K562 (cell line): Measurements from ENCODE around the gene CBFA2T2. TPM values are rescaled to one million over a fixed set of nuclear protein-coding genes. Genes with fewer than 3 reads are reported as not detected.
A peak's percentile ranks its signal among the peaks of the same experiment; 100 is the strongest.

Experiments
- ATAC-seq: fragments of 200-7000 bp; cut with Tn5 transposase; 3 replicates; pipeline ENCODE4 v1.9.1; 2020; ENCODE audit warnings: moderate library complexity
- BruUV-seq: library from RNA; stranded (reverse); fragments of 400-500 nt; replicated peaks from 2 replicates; lab custom pipeline; 2021; lab: Mats Ljungman, UMichigan
- CTCF ChIA-PET: fragments of 300-600 bp; formaldehyde crosslinking; extraction: SDS; loops from one replicate; lab custom pipeline; 2021; ENCODE audit warnings: low intra/inter-chr PET ratio; lab: Yijun Ruan, JAX
- POLR2A ChIA-PET: fragments of 300-600, 350-650 bp; sonication (Branson Sonifier 250); formaldehyde crosslinking; extraction: SDS; loops from one replicate; lab custom pipeline; 2021; ENCODE audit warnings: antibody characterized with exemption, inconsistent platforms; lab: Yijun Ruan, JAX
- DNase-seq, 4 experiments: peaks; one replicate each; pipeline versions ENCODE4 v3.0.0 to v3.0.0-alpha.2; 2011 to 2018; ENCODE audit warnings: low spot score in 3 of 4, mixed read lengths in 3 of 4; ENCODE audit errors: extremely low read depth in 1 of 4
- FAIRE-seq: peaks from 2 replicates; lab custom pipeline; 2011; peaks lifted over from hg19 to GRCh38; lab: Jason Lieb, UNC
- H2AFZ ChIP-seq: 2 replicates; pipeline ENCODE4 v1.6.0; 2011; ENCODE audit warnings: low read depth, low read length, control low read depth, inconsistent platforms
- H3K27ac ChIP-seq: fragments of 200-600 bp; 3 replicates; pipeline ENCODE4 v1.8.0; 2011; ENCODE audit warnings: low read depth, mild to moderate bottlenecking, control low read depth, inconsistent platforms, low read length, moderate library complexity, mixed read lengths; ENCODE audit errors: extremely low read depth
- H3K27me3 ChIP-seq, 2 experiments: fragments of 300-600 bp in 1 of 2; 2 replicates in 1 of 2; 3 replicates in 1 of 2; pipeline versions ENCODE4 v1.6.0 to v1.8.0; 2011; ENCODE audit warnings: inconsistent platforms in 2 of 2, low read length in 2 of 2, mild to moderate bottlenecking in 1 of 2, mixed read lengths in 1 of 2, moderate library complexity in 1 of 2; ENCODE audit not compliant: control insufficient read depth in 2 of 2, insufficient read depth in 2 of 2
- H3K36me3 ChIP-seq: fragments of 300-600 bp; 3 replicates; pipeline ENCODE4 v1.8.0; 2011; ENCODE audit warnings: mild to moderate bottlenecking, low read length, inconsistent platforms; ENCODE audit not compliant: control insufficient read depth, insufficient read depth
- H3K4me1 ChIP-seq, 2 experiments: fragments of 200-600 bp in 1 of 2; replicated peaks in 1 of 2; 2 replicates in 1 of 2; 3 replicates in 1 of 2; pipeline versions ENCODE4 v1.5.1 to v1.8.0; 2011; ENCODE audit warnings: inconsistent platforms in 2 of 2, low read length in 2 of 2, mild to moderate bottlenecking in 1 of 2, mixed read lengths in 1 of 2, moderate library complexity in 1 of 2; ENCODE audit not compliant: control insufficient read depth in 2 of 2, insufficient read depth in 2 of 2
- H3K4me2 ChIP-seq: 2 replicates; pipeline ENCODE4 v1.6.1; 2011; ENCODE audit warnings: low read length, control low read depth, inconsistent platforms, mixed read lengths; ENCODE audit not compliant: insufficient read depth
- H3K4me3 ChIP-seq: fragments of 200-600 bp; sonication (generic), shearing (Covaris generic); 2 replicates; pipeline ENCODE4 v1.5.1; 2016; ENCODE audit warnings: control low read depth, inconsistent platforms
- H3K79me2 ChIP-seq: fragments of 200-600 bp; 3 replicates; pipeline ENCODE4 v1.8.0; 2011; ENCODE audit warnings: low read length, inconsistent platforms; ENCODE audit not compliant: control insufficient read depth, insufficient read depth
- H3K9ac ChIP-seq, 2 experiments: 2 replicates each; pipeline versions ENCODE4 v1.6.0 to v1.6.1; 2011; ENCODE audit warnings: low read depth in 2 of 2, low read length in 2 of 2, control low read depth in 1 of 2, inconsistent platforms in 1 of 2, mild to moderate bottlenecking in 1 of 2, mixed read lengths in 1 of 2; ENCODE audit not compliant: insufficient read depth in 1 of 2
- H3K9me1 ChIP-seq: one replicate; pipeline ENCODE4 v1.6.0; 2011; ENCODE audit warnings: inconsistent platforms, mild to moderate bottlenecking, low read length, moderate library complexity; ENCODE audit not compliant: control insufficient read depth, insufficient read depth
- H3K9me3 ChIP-seq: replicated peaks from 2 replicates; pipeline ENCODE4 v1.5.1; 2011; ENCODE audit warnings: low read depth, low read length, inconsistent platforms; ENCODE audit not compliant: control insufficient read depth, insufficient read depth
- H4K20me1 ChIP-seq: replicated peaks from 2 replicates; pipeline ENCODE4 v1.6.1; 2011; ENCODE audit warnings: low read length, inconsistent platforms, mixed read lengths; ENCODE audit not compliant: control insufficient read depth, insufficient read depth
- PHF21A ChIP-seq: fragments of 450-650 bp; IDR thresholded peaks from 2 replicates; pipeline ENCODE4 v1.6.1; 2017; ENCODE audit warnings: low read depth, borderline replicate concordance
- POLR2G ChIP-seq: fragments of 200-400 bp; formaldehyde crosslinking; IDR thresholded peaks from 2 replicates; pipeline ENCODE4 v1.6.1; 2017; ENCODE audit warnings: low read depth, mild to moderate bottlenecking, antibody characterized with exemption, low read length, moderate library complexity
- RBFOX2 ChIP-seq: fragments of 200-400 bp; formaldehyde crosslinking; IDR thresholded peaks from 2 replicates; pipeline ENCODE4 v1.6.1; 2017; ENCODE audit warnings: low read depth, mild to moderate bottlenecking, low read length, moderate library complexity
- SIN3A ChIP-seq, 2 experiments: fragments of 150-350 bp in 1 of 2; IDR thresholded peaks; 2 replicates each; pipeline ENCODE4 v1.6.1; 2011 to 2016; ENCODE audit warnings: borderline replicate concordance in 2 of 2, low read depth in 2 of 2, low read length in 2 of 2, mild to moderate bottlenecking in 2 of 2, moderate library complexity in 2 of 2; ENCODE audit not compliant: control insufficient read depth in 1 of 2
- WGBS: fragments of 100-300 bp; shearing (Covaris generic); methylation state at CpG from one replicate; pipeline ENCODE4 v1.1.6; 2016; ENCODE audit warnings: low coverage, mixed read lengths; ENCODE audit not compliant: insufficient coverage; ENCODE audit errors: missing lambda C conversion rate; 5-methylcytosine and 5-hydroxymethylcytosine counted together
- in situ Hi-C: fragments of 300-500 bp; cut with MboI; formaldehyde crosslinking; loops from 4 replicates; pipeline ENCODE4 v1.15.0; 2018; ENCODE audit warnings: inconsistent platforms, mixed read lengths
- intact Hi-C: fragments of 100-400 bp; cut with micrococcal nuclease; formaldehyde crosslinking; loops from 2 replicates; pipeline ENCODE4 v1.14.2; 2022
- polyA plus RNA-seq, 8 experiments: library from polyadenylated mRNA; depleted of rRNA in 4 of 8; stranded (reverse) in 5 of 8; unstranded in 3 of 8; fragments of >200 nt; fragmentation: Nextera tagmentation in 2 of 8; fragmentation: Illumina TruSeq in 1 of 8; extraction: Ambion mirVana in 2 of 8; extraction: Trizol in 1 of 8; gene quantifications; 2 replicates each; pipeline versions ENCODE4 v1.2.1 to v1.2.3, GENCODE V29; 2011 to 2014; ENCODE audit warnings: inconsistent platforms in 1 of 8, missing spikeins in 1 of 8
- total RNA-seq, 7 experiments: library from RNA; depleted of rRNA in 6 of 7; stranded (reverse); fragments of >200 nt in 6 of 7; fragmentation: Illumina TruSeq in 2 of 7; extraction: Trizol in 2 of 7; gene quantifications; 2 replicates each; pipeline versions ENCODE4 v1.2.1 to v1.2.3, GENCODE V29; 2011 to 2021; ENCODE audit warnings: low replicate concordance in 1 of 7

Gene CBFA2T2
- total and polyA plus RNA-seq, 9 of the 15 experiments (the other 6 are each of a cell fraction or from before 2014, with no cell fraction given) = 0.27 to 9.6 (median 5.8) TPM

GRCh38 chr20:33658929-33659328, 169.0 kb downstream of the CBFA2T2 start:
- CTCF ChIA-PET = no interaction called here
- ATAC-seq = no peak

GRCh38 chr20:33659341-33660034, 169.6 kb downstream of the CBFA2T2 start:
- CTCF ChIA-PET = no interaction called here

More at GRCh38 chr20:33658929-33659328, 169.0 kb downstream of the CBFA2T2 start:
- no peak overlapping the region for H3K4me2 ChIP-seq
- no peak for DNase-seq
- in situ Hi-C loops (loop anchor here (10.0 kb wide), 1 partner anchor 244 kb away; no protein-coding TSS in a partner anchor), intact Hi-C loops (no loop called here)
- no peaks in the 10 kb centered on the region for H3K9me3 ChIP-seq
- H4K20me1 ChIP-seq = peaks cover 15% of the 10 kb centered on the region; the same call in 1 of the 2 replicates
- FAIRE-seq = no peak
- H3K4me1 ChIP-seq = peaks cover 10 to 51% of the 10 kb centered on the region in 2 experiments; a peak in 4 of 5 replicates
- H3K79me2 ChIP-seq = peaks cover 18% of the 10 kb centered on the region
- TF ChIP-seq SIN3A (IDR thresholded peaks at IDR 0.05; ENCODE audit: borderline replicate concordance in 2 of 2, control insufficient read depth in 1 of 2, low read depth in 2 of 2, low read length in 2 of 2) (no peak), RBFOX2 (0 out of 2 replicates have a peak, but pooled peaks have one; percentile 21)
- H3K27ac ChIP-seq = no peak overlapping the region
- no peaks in the 10 kb centered on the region for H3K27me3 ChIP-seq
- WGBS = 94% methylated on average over 3 of the region's 4 CpGs
- H3K4me3 ChIP-seq = no peak overlapping the region
- 0 out of 4 replicates have a peak overlapping the region, but pooled peaks of 1 of the 2 experiments have one; percentile 7 for H3K9ac ChIP-seq
- no peak overlapping the region for H2AFZ ChIP-seq
- H3K9me1 ChIP-seq = no peaks in the 10 kb centered on the region
- no TSS peak for BruUV-seq
- POLR2A ChIA-PET = no interaction called here
- peaks cover 55% of the 10 kb centered on the region; the same call in 2 of the 3 replicates for H3K36me3 ChIP-seq

More at GRCh38 chr20:33659341-33660034, 169.6 kb downstream of the CBFA2T2 start:
- Histone ChIP-seq H3K9me3 (no peaks in the 10 kb centered on the region), H2AFZ (no peak overlapping the region), H3K36me3 (peaks cover 55% of the 10 kb centered on the region; the same call in 2 of the 3 replicates), H3K4me2 (no peak overlapping the region), H3K27me3 (no peaks in the 10 kb centered on the region), H4K20me1 (peaks cover 11% of the 10 kb centered on the region; the same call in 1 of the 2 replicates), H3K79me2 (peaks cover 18% of the 10 kb centered on the region), H3K9me1 (no peaks in the 10 kb centered on the region), H3K27ac (no peak overlapping the region), H3K4me3 (no peak overlapping the region), H3K4me1 (peaks cover 15 to 53% of the 10 kb centered on the region in 2 experiments; a peak in 4 of 5 replicates), H3K9ac (peak overlapping the region in 1 of 2 experiments; percentile 7; a peak in 1 of 4 replicates)
- no TSS peak for BruUV-seq
- TF ChIP-seq POLR2G (peak; percentile 58), RBFOX2 (peak; percentile 26; the same call in 1 of the 2 replicates), PHF21A (no peak)
- in situ Hi-C loops = loop anchor here (10.0 kb wide), 1 partner anchor 245 kb away; no protein-coding TSS in a partner anchor
- FAIRE-seq = no peak
- WGBS = 98% methylated on average over 22 of the region's 32 CpGs
- no peak for ATAC-seq
- POLR2A ChIA-PET = no interaction called here
- intact Hi-C loops = no loop called here
- DNase-seq = no peak
